Sigmoid colon (tissue), 7 donors: ENCODE data around the gene CDCA4. TPM values are rescaled to one million over a fixed set of nuclear protein-coding genes. Genes with fewer than 3 reads are reported as not detected.

Experiments used
- DNase-seq: peaks from one replicate; pipeline ENCODE4 v3.0.0-alpha.2; 2019
- H3K27ac ChIP-seq, 4 donors: fragments of 200-600 bp; sonication (generic); one replicate each; pipeline ENCODE4 v1.5.1; 2016 to 2019; ENCODE audit warnings: mild to moderate bottlenecking in 1 of 4
- H3K27me3 ChIP-seq, 3 donors: fragments of 200-600 bp; sonication (generic); one replicate each; pipeline ENCODE4 v1.5.1; 2019; ENCODE audit warnings: mild to moderate bottlenecking in 1 of 3
- H3K36me3 ChIP-seq, 4 donors: fragments of 200-600 bp; sonication (generic); one replicate each; pipeline ENCODE4 v1.5.1; 2016 to 2019
- H3K4me1 ChIP-seq, 4 donors: fragments of 200-600 bp; sonication (generic); one replicate each; pipeline ENCODE4 v1.5.1; 2017 to 2019
- H3K4me3 ChIP-seq, 4 donors: fragments of 200-600 bp; sonication (generic); one replicate each; pipeline ENCODE4 v1.5.1; 2017 to 2019; ENCODE audit warnings: mild to moderate bottlenecking in 2 of 4, moderate library complexity in 1 of 4
- H3K9me3 ChIP-seq, 4 donors: fragments of 200-600 bp in 3 of 4; sonication (generic) in 3 of 4; one replicate each; pipeline versions ENCODE4 v1.5.1 to v1.6.1; 2013 to 2019
- CTCF ChIP-seq, 4 experiments: fragments of 450-650 bp in 3 of 4; fragments of 200-600 bp in 1 of 4; IDR thresholded peaks; one replicate each; pipeline ENCODE4 v1.5.1; 2016 to 2019; ENCODE audit warnings: antibody characterized with exemption in 4 of 4, mild to moderate bottlenecking in 3 of 4, moderate library complexity in 2 of 4
- EP300 ChIP-seq, 4 donors: sonication (generic); formaldehyde crosslinking; IDR thresholded peaks; one replicate each; pipeline ENCODE4 v1.6.1; 2017; ENCODE audit warnings: antibody characterized with exemption in 4 of 4
- POLR2A ChIP-seq, 2 donors: fragments of 450-650 bp; IDR thresholded peaks; one replicate each; pipeline ENCODE4 v1.6.1; 2016; ENCODE audit warnings: antibody characterized with exemption in 2 of 2, mild to moderate bottlenecking in 2 of 2, moderate library complexity in 2 of 2
- POLR2AphosphoS5 ChIP-seq, 4 donors: sonication (generic); formaldehyde crosslinking; IDR thresholded peaks; one replicate each; pipeline ENCODE4 v1.6.1; 2017; ENCODE audit warnings: antibody characterized with exemption in 4 of 4
- WGBS, 2 donors: extraction: QIAGEN DNeasy Blood & Tissue Kit; methylation state at CpG; one replicate each; pipeline ENCODE4 v1.1.7; 2013; 5-methylcytosine and 5-hydroxymethylcytosine counted together
- intact Hi-C: fragments of 100-400 bp; cut with DNase I; formaldehyde crosslinking; loops from one replicate; pipeline ENCODE4 v1.15.1; 2023
- polyA plus RNA-seq, 3 donors: library from polyadenylated mRNA; stranded (reverse); fragments of 200-250 nt; gene quantifications; one replicate each; pipeline ENCODE4 v1.2.3, GENCODE V29; 2013
- total RNA-seq, 4 donors: library from RNA; depleted of rRNA; stranded (reverse); fragments of >200 nt; gene quantifications; one replicate each; pipeline ENCODE4 v1.1.0, GENCODE V29; 2016
- donor health status: healthy with polysubstance abuse.
- donor health status: Bipolar disorder and iron deficiency.
- donor health status: healthy.

CDCA4 gene
- total and polyA plus RNA-seq, 7 donors, result 2.4 to 11.3 (median 5.4) TPM

- DNase-seq, result peak; percentile 55
- TF ChIP-seq CTCF (IDR thresholded peaks at IDR 0.05) (no peak), POLR2AphosphoS5 (IDR thresholded peaks at IDR 0.05) (no peak), POLR2A (IDR thresholded peaks at IDR 0.05) (no peak), EP300 (IDR thresholded peaks at IDR 0.05) (no peak)
- Histone ChIP-seq H3K4me1 (peaks cover 0 to 47% (median 42%) of the 10 kb centered on the region in 4 donors), H3K9me3 (no peaks in the 10 kb centered on the region), H3K27ac (peak overlapping the region in 1 of 4 donors; percentile 95), H3K4me3 (no peak overlapping the region), H3K27me3 (no peaks in the 10 kb centered on the region), H3K36me3 (no peaks in the 10 kb centered on the region)
- intact Hi-C loops, result no loop called here
- 65 to 83% methylated on average over 17 of the region's 17 CpGs for WGBS, 2 donors
Observed at GRCh38 chr14:104981699-104982541, 39.0 kb downstream of the CDCA4 start.

- Histone ChIP-seq H3K9me3 (no peaks in the 10 kb centered on the region), H3K4me3 (no peak overlapping the region), H3K36me3 (no peaks in the 10 kb centered on the region), H3K27ac (peak overlapping the region; percentile 47 to 95 (median 78)), H3K4me1 (peaks cover 0 to 47% (median 42%) of the 10 kb centered on the region in 4 donors), H3K27me3 (no peaks in the 10 kb centered on the region)
- intact Hi-C loops, result no loop called here
- DNase-seq, result peak; percentile 58
- TF ChIP-seq POLR2AphosphoS5 (IDR thresholded peaks at IDR 0.05), result no peak
- no peak for TF ChIP-seq POLR2A (IDR thresholded peaks at IDR 0.05)
- TF ChIP-seq EP300 (IDR thresholded peaks at IDR 0.05), result no peak
- TF ChIP-seq CTCF (IDR thresholded peaks at IDR 0.05), result no peak
- 85 to 87% methylated on average over 22 of the region's 22 CpGs for WGBS, 2 donors
Observed at GRCh38 chr14:104980611-104981531, 40.0 kb downstream of the CDCA4 start.

GRCh38 chr14:104979758-104980610 lies 40.9 kb downstream of the CDCA4 start:
- Histone ChIP-seq H3K4me1 (peaks cover 0 to 55% (median 51%) of the 10 kb centered on the region in 4 donors), H3K9me3 (no peaks in the 10 kb centered on the region), H3K36me3 (no peaks in the 10 kb centered on the region), H3K4me3 (no peak overlapping the region), H3K27ac (peak overlapping the region; percentile 67 to 96 (median 92)), H3K27me3 (no peaks in the 10 kb centered on the region)
- intact Hi-C loops, result loop anchor here (2.0 to 5.0 kb wide), 2 partner anchors 41 to 112 kb away; partner anchors contain the start of gene CDCA4
- 31 to 75% methylated on average over 19 of the region's 19 CpGs for WGBS, 2 donors
- TF ChIP-seq POLR2AphosphoS5 (IDR thresholded peaks at IDR 0.05), result peak; percentile 31 to 85 (median 41)
- TF ChIP-seq EP300 (IDR thresholded peaks at IDR 0.05), result peak in 2 of 4 donors; percentile 43 to 88
- no peak for TF ChIP-seq CTCF (IDR thresholded peaks at IDR 0.05)
- TF ChIP-seq POLR2A (IDR thresholded peaks at IDR 0.05), result no peak
- DNase-seq, result peak; percentile 86
